LNCaP clone FGC (cell line): ENCODE measurements around the gene TPO.
A peak's percentile ranks its signal among the peaks of the same experiment; 100 is the strongest.

ENCODE experiments used
- DNase-seq: peaks from one replicate; pipeline ENCODE4 v3.0.0-alpha.2; 2011; ENCODE audit warnings: low read depth
- H3K4me3 ChIP-seq: 2 replicates; pipeline ENCODE4 v1.5.1; 2011; ENCODE audit warnings: mild to moderate bottlenecking, low read depth, low read length, control low read depth
- CTCF ChIP-seq: IDR thresholded peaks from 2 replicates; pipeline ENCODE4 v1.5.1; 2012; ENCODE audit warnings: mild to moderate bottlenecking; ENCODE audit not compliant: control insufficient read depth, insufficient read depth; ENCODE audit errors: extremely low read depth

The TPO gene

GRCh38 chr2:1552611-1553010, 139.3 kb downstream of the TPO start:
- no peak overlapping the region for H3K4me3 ChIP-seq
- no peak for TF ChIP-seq CTCF

GRCh38 chr2:1553671-1554295, 140.5 kb downstream of the TPO start:
- no peak for DNase-seq
- TF ChIP-seq CTCF, result peak; percentile 8; the same call in 1 of the 2 replicates

More at GRCh38 chr2:1552611-1553010, 139.3 kb downstream of the TPO start:
- DNase-seq, result no peak

GRCh38 chr2:1556286-1556685, 143.0 kb downstream of the TPO start:
- TF ChIP-seq CTCF, result no peak
- no peak for DNase-seq

More at GRCh38 chr2:1553671-1554295, 140.5 kb downstream of the TPO start:
- H3K4me3 ChIP-seq, result no peak overlapping the region

GRCh38 chr2:1556776-1557466, 143.7 kb downstream of the TPO start:
- DNase-seq, result no peak
- TF ChIP-seq CTCF, result no peak
- H3K4me3 ChIP-seq, result no peak overlapping the region

More at GRCh38 chr2:1556286-1556685, 143.0 kb downstream of the TPO start:
- H3K4me3 ChIP-seq, result no peak overlapping the region

- TF ChIP-seq CTCF, result no peak
- no peak for DNase-seq
These were observed 144.2 kb downstream of the TPO start for GRCh38 chr2:1557467-1557820.

GRCh38 chr2:1559589-1560175, 146.4 kb downstream of the TPO start:
- no peak for TF ChIP-seq CTCF
- no peak overlapping the region for H3K4me3 ChIP-seq
- DNase-seq, result no peak

More at GRCh38 chr2:1557467-1557820, 144.2 kb downstream of the TPO start:
- H3K4me3 ChIP-seq, result no peak overlapping the region
